Progenitor cell of endocrine pancreas (in vitro differentiated cells): ENCODE measurements around the gene PSMC3IP. TPM values are rescaled to one million over a fixed set of nuclear protein-coding genes. Genes with fewer than 3 reads are reported as not detected.

Experiments
- DNase-seq: peaks from one replicate; pipeline ENCODE4 v3.0.0; 2021; ENCODE audit warnings: low spot score; ENCODE audit not compliant: unreplicated experiment
- H3K27ac Mint-ChIP-seq: 2 replicates; pipeline ENCODE4 v1.8.0; 2021; ENCODE audit warnings: mild to moderate bottlenecking, moderate library complexity, mixed read lengths
- H3K27me3 Mint-ChIP-seq: 2 replicates; pipeline ENCODE4 v1.8.0; 2021; ENCODE audit warnings: mixed read lengths
- H3K36me3 Mint-ChIP-seq: 2 replicates; pipeline ENCODE4 v1.8.0; 2022; ENCODE audit warnings: mixed read lengths; ENCODE audit not compliant: insufficient read depth
- H3K4me1 Mint-ChIP-seq: 2 replicates; pipeline ENCODE4 v1.8.0; 2021; ENCODE audit warnings: low read depth, mixed read lengths
- H3K4me3 Mint-ChIP-seq: 2 replicates; pipeline ENCODE4 v1.8.0; 2021; ENCODE audit warnings: low read depth, mild to moderate bottlenecking, moderate library complexity, mixed read lengths
- H3K9me3 Mint-ChIP-seq: 2 replicates; pipeline ENCODE4 v1.8.0; 2021; ENCODE audit warnings: low read depth, mixed read lengths
- total RNA-seq: library from RNA; stranded (reverse); gene quantifications from 2 replicates; pipeline ENCODE4 v1.2.1, GENCODE V29; 2021
- TF ChIP-seq, protein P1 (sequence below): fragments of 200-600 bp; sonication (generic); IDR thresholded peaks from one replicate; pipeline ENCODE4 v1.5.0; 2021; ENCODE audit warnings: antibody characterized with exemption, mild to moderate bottlenecking; ENCODE audit not compliant: unreplicated experiment

The PSMC3IP gene
- total RNA-seq, 1 donor from 2014 or later, result 19.6 TPM

DNA sequence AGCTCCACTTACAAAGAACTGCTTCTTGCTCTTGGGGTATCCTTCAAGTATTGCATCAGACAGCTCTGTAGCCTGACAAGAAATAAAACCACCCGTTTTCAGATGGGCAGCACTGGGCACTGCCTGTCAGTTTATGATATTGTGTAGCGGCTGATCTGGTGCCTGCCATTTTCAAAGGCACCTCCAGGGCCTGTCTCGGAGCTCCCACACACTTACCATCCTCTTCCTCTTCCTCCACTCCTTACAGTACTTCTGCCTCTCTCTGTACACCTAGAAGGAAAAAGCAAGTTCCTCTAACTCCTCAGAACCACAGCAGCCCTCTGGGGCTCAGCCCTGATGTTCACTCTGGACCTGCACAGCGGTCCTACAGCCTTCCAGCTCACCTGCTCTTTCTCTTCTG lies 4.4 kb downstream of the PSMC3IP start:
- no peak overlapping the region for H3K4me3 Mint-ChIP-seq
- H3K27ac Mint-ChIP-seq, result no peak overlapping the region
- TF ChIP-seq, protein P1, sequence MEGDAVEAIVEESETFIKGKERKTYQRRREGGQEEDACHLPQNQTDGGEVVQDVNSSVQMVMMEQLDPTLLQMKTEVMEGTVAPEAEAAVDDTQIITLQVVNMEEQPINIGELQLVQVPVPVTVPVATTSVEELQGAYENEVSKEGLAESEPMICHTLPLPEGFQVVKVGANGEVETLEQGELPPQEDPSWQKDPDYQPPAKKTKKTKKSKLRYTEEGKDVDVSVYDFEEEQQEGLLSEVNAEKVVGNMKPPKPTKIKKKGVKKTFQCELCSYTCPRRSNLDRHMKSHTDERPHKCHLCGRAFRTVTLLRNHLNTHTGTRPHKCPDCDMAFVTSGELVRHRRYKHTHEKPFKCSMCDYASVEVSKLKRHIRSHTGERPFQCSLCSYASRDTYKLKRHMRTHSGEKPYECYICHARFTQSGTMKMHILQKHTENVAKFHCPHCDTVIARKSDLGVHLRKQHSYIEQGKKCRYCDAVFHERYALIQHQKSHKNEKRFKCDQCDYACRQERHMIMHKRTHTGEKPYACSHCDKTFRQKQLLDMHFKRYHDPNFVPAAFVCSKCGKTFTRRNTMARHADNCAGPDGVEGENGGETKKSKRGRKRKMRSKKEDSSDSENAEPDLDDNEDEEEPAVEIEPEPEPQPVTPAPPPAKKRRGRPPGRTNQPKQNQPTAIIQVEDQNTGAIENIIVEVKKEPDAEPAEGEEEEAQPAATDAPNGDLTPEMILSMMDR, result no peak
- H3K27me3 Mint-ChIP-seq, result no peaks in the 10 kb centered on the region
- H3K4me1 Mint-ChIP-seq, result peaks cover 15% of the 10 kb centered on the region
- peaks cover 17% of the 10 kb centered on the region for H3K36me3 Mint-ChIP-seq
- no peak for DNase-seq
- H3K9me3 Mint-ChIP-seq, result no peaks in the 10 kb centered on the region

GRCh38 chr17:42571435-42572225 lies 5.9 kb downstream of the PSMC3IP start:
- no peak for DNase-seq
- peaks cover 17% of the 10 kb centered on the region for H3K36me3 Mint-ChIP-seq
- H3K4me1 Mint-ChIP-seq, result peaks cover 10% of the 10 kb centered on the region
- no peak overlapping the region for H3K27ac Mint-ChIP-seq
- H3K27me3 Mint-ChIP-seq, result no peaks in the 10 kb centered on the region
- TF ChIP-seq, protein P1, result no peak
- H3K9me3 Mint-ChIP-seq, result no peaks in the 10 kb centered on the region
- H3K4me3 Mint-ChIP-seq, result no peak overlapping the region

- no peaks in the 10 kb centered on the region for H3K27me3 Mint-ChIP-seq
- TF ChIP-seq, protein P1, result no peak
- no peak for DNase-seq
- H3K4me3 Mint-ChIP-seq, result peak overlapping the region; percentile 33
- H3K27ac Mint-ChIP-seq, result no peak overlapping the region
- H3K9me3 Mint-ChIP-seq, result no peaks in the 10 kb centered on the region
- H3K4me1 Mint-ChIP-seq, result peaks cover 9% of the 10 kb centered on the region
- peaks cover 14% of the 10 kb centered on the region for H3K36me3 Mint-ChIP-seq
Measured at GRCh38 chr17:42568341-42569111, 9.0 kb downstream of the PSMC3IP start.

DNA sequence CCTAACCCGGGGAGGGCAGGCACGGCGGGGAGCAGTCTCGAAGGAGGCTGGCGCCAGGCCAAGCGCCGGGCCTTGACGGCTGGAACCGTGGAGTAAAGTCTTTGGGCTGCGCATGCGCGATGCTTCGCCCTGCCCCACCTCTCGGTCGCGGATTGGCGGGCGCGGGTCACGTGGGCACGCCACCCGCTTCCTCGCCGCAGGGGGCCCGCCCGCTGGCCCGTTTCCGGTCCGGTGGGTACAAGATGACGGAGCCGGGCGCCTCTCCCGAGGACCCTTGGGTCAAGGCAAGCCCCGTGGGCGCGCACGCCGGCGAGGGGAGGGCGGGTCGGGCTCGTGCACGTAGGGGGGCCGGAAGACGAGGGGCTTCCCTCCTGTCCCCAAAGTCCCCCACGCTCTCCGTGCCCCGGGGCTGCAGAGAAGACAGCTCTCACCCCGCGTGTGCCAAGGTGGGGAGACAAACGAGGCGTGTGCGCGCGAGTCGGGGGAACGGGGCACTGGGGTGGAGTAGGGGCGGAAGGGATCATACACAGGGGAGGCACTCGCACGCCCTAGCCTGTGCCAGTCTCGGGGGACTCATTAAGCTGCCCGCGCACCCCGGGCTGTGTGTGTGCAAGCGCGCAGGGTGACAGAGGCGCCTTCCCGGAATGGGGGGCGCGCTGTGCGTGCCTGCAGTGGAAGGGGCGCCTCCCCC lies 10.5 kb downstream of the PSMC3IP start, which contains the start of gene MLX:
Gene MLX, plus strand, starts transcription at position 218 of the 691 bp plus-strand sequence. Its CDS starts 25 bp downstream, at position 243.
- peak within 1 kb of the TSS; percentile 91 for H3K4me3 Mint-ChIP-seq

More for the DNA sequence above, 10.5 kb downstream of the PSMC3IP start, which contains the start of gene MLX:
- DNase-seq, result peak; percentile 88
- peak within 1 kb of the TSS; percentile 79 for H3K27ac Mint-ChIP-seq
- no peaks in the 10 kb centered on the region for H3K27me3 Mint-ChIP-seq
- no peaks in the 10 kb centered on the region for H3K9me3 Mint-ChIP-seq
- peaks cover 17% of the 10 kb centered on the region for H3K4me1 Mint-ChIP-seq
- TF ChIP-seq, protein P1, result no peak
- H3K36me3 Mint-ChIP-seq, result peaks cover 8% of the 10 kb centered on the region
